HG03432 (cell line): ENCODE results near the gene ACVRL1.

Source experiments
- ATAC-seq: cut with Tn5 transposase; IDR thresholded peaks from one replicate; pipeline ENCODE4 v1.9.1; 2021; ENCODE audit warnings: mild to moderate bottlenecking, moderate library complexity; ENCODE audit not compliant: unreplicated experiment

Gene ACVRL1

GRCh38 chr12:51938726-51939125, 31.4 kb downstream of the ACVRL1 start:
- ATAC-seq: no peak

GRCh38 chr12:51941011-51941581, 33.8 kb downstream of the ACVRL1 start:
- no peak for ATAC-seq

DNA sequence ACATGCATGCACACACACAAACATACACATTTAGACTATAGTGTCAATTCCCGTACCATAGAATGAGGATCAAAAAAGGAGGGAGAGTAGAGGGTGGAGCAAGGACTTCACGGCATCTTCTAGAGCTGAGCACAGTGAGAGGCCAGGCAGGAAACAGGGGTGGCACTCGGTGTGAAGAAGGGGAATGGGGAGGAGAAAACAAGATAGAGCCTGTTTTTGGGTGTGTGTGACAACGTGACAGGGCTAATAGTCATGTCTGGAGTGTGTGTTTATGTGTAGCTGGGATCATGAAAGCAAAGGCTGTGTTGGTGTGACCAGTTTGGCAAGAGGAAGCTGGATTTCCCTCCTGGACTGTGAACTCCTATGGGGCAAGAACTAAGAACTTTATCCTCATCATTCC, 34.3 kb downstream of the ACVRL1 start:
- ATAC-seq: no peak

- ATAC-seq: no peak
Observed at GRCh38 chr12:51942056-51942455, 34.8 kb downstream of the ACVRL1 start.

GRCh38 chr12:51942501-51943000, 35.2 kb downstream of the ACVRL1 start:
- no peak for ATAC-seq

GRCh38 chr12:51943346-51943745, 36.0 kb downstream of the ACVRL1 start:
- ATAC-seq: no peak

DNA sequence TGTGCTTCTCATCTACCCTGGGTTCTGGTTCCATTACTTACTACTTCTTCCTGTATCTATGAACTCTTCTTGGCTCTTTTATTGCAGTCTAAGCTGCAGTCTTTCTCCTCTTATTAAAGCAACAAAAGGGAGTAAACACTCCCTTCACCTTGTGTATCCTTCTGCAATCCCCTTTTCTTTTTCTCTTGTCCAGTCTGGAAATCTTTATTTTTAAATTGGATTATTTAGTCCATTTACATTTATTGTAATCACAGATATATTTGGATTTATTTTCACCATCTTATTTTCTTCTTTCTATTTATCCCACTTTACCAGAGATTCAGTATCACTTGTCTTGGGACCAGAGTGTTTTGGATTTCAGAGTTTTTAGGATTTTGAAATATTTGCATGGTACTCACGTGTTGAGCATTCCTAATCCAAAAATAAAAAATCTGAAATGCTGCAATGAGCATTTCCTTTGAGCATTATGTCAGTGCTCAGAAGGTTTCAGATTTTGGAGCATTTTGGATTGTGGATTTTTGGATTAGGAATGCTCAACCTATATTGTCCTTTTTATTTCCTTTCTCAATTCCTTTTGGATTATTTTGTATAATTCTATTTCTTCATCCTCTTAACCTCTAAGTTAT, 37.4 kb downstream of the ACVRL1 start:
- no peak for ATAC-seq

GRCh38 chr12:51947246-51947996, 40.1 kb downstream of the ACVRL1 start:
- ATAC-seq: no peak

GRCh38 chr12:51948066-51948465, 40.8 kb downstream of the ACVRL1 start:
- no peak for ATAC-seq

DNA sequence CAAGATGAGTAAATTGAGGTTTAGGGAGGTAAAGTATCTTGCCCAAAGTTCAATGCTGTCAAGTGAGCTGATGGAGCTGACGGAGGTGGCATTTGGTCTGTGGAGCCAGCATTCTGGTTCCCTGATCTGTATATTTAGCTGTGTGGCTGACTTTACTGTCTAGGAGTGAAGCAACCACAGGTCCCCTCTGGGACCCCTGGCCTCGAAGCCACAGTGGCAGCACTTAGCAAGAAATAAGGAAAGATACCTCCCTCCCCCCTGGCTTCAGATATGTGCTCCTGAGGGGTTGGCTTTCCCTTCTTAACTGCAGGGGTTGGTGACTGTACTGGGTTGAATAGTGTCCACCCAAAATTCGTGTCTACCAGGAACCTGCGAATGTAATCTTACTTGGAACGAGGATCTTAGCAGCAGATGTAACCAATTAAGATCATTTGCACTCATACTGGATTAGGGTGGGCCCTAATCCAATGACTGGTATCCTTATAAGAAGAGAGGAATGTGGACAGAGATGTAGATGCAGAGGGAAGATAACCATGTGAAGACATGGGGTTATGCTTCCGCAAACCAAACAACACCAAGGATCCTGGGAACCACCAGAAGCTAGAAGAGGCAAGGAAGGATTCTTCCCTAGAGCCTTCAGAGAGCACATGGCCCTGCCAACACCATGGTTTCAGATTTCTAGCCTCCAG, 42.2 kb downstream of the ACVRL1 start:
- no peak for ATAC-seq

DNA sequence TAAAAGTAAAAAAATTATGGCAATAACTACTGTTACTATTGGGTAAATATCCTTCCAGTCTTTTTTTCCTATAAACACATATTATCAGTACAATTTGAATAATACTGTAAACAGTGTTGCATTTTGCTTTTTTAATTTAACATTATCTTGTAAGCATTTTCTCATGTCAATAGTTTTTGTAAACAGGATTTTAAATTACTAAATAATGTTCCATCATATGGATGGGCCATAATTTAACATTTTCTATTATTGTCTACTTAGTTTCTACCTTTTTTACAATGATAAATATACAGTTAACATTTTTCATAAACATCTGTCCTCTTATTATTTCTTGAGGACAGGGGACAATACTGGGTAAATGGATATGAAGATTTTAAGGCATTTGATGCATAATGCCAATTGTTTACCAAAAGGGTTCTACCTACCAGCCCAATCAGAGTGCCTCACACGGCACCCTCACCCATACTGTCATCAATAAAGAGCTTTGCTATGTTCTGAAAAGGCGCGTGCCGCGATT, 43.4 kb downstream of the ACVRL1 start:
- ATAC-seq: peak; percentile 7

- peak; percentile 88 for ATAC-seq
Observed at GRCh38 chr12:51951199-51951842, 44.0 kb downstream of the ACVRL1 start, which contains the start of gene ACVR1B. Gene ACVR1B, plus strand, starts transcription at chr12:51951699. Its CDS starts 45 bp downstream, at chr12:51951744.

- no peak for ATAC-seq
Observed at GRCh38 chr12:51951843-51952722, 44.8 kb downstream of the ACVRL1 start.

GRCh38 chr12:51953089-51953488, 45.8 kb downstream of the ACVRL1 start:
- no peak for ATAC-seq

DNA sequence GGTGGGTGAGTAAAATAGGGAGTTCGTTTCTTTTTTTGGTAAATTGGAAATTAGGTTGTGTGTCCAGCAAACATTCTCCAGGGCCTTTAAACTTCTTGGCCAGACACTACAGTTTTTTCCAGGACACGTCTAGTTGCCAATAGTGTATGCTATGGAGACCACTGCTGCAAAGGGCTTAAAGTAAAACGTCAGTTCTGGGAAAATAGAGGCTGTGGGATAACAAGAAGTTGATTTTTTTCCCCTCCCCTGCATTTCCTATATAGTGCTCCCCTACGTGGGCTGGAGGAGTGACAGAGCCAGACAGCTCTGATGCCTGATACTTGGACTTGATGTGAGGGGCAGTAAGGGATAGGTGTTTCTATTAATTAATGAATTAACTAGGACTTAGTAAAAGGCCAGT, 46.6 kb downstream of the ACVRL1 start:
- ATAC-seq: no peak

DNA sequence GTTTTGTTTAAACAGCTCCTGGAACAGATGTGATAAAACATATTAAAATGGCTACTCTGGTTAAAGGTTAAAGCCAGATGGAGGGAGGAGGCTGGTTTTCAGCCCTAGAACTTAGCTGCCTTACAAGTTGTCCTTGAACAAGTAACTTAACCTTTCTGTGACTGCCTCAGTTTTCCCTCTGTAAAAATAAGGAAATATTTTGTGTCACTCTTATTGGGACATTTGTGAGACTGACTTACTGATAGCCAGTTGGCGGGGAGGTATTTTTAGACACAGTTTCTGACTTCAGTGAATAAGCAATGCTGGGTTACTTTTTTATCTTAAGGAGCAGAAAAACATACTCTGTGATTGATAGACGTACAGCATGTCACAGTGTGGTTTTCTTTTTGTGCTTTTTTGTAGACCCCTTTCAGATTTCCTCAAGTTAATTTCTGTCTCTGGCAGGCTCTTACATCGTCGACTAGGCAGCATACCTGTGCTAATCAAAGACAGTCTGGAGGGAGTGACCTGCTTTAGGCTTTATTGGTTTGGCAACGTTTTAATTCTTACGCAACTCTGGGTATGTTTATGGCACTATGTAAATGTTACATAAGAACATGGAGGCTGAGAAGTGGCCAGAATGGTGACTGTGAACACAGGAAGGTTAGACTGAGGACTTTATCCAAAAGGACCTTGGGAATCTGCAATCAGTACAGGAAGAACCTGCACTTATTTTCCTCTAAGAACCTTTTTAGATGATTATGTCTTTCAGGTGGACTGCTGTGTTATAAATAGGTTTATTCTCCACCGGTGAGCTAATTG, 47.5 kb downstream of the ACVRL1 start:
- ATAC-seq: no peak

DNA sequence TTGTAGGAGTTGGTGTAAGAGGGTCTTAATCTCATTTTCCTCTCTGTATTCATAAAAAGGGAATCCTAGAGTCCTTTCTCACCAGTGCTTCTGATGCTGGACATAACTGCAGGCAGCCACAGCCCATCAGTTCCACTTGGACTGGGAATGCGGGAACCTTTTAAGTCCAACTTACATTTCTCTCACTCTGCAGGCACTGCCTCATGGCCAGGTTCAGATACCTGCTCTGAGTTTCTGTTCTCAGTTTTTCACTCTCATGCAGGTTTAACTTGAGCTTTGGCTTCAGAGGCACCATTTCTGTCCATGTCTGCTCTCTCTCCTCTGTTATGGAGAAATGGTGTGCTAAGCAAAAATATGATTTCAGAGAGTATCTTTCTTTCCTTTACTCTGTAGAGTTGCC, 48.4 kb downstream of the ACVRL1 start:
- no peak for ATAC-seq

- ATAC-seq: no peak
Observed at GRCh38 chr12:51958542-51958941, 51.2 kb downstream of the ACVRL1 start.

- ATAC-seq: no peak
Observed at GRCh38 chr12:51959211-51959610, 51.9 kb downstream of the ACVRL1 start.
